Measurements from ENCODE around the gene AIRE. TPM values are rescaled to one million over a fixed set of nuclear protein-coding genes. Genes with fewer than 3 reads are reported as not detected.

Gene AIRE
- total and polyA plus RNA-seq, 7 donors = 0.01 to 0.19 (median 0.11) TPM; not detected in 3

DNA sequence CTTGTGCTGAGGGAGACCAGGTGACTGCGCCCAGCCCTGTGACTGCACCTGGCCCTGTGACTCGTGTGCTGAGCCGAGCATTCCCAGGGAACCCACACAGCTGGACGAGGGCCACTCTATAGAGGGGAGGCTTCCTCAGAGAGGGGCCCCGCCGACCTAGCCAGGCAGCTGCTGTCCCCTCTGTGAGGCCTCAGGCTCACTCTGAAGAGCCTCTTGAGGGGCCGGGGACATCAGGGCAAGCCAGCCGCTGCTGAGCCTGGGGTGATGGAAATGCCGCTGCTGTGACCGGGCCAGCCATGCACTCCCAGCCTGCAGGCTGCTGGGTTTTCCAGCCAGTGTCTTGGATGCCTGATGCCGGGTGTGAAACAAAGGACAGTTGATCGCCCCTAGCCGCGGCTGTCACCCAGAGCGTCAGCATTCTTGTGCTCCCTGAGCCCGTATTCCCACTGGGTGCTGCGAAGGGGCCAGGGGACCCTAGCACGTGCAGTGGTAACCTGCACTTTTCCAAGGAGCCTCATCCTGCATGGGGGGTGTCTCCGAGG, 31.6 kb downstream of the AIRE start:
- intact Hi-C loops (cut with DNase I) = no loop called here
- DNase-seq = no peak
- Histone ChIP-seq H3K4me1 (no peaks in the 10 kb centered on the region), H3K9me3 (no peaks in the 10 kb centered on the region), H3K36me3 (ENCODE audit: insufficient read depth in 1 of 2, low read depth in 1 of 2) (peaks cover 0 to 45% of the 10 kb centered on the region in 2 donors), H3K27ac (no peak overlapping the region), H3K27me3 (ENCODE audit: insufficient read depth in 3 of 3, low read length in 2 of 3) (no peaks in the 10 kb centered on the region), H3K4me3 (no peak overlapping the region)
- TF ChIP-seq, protein P1, sequence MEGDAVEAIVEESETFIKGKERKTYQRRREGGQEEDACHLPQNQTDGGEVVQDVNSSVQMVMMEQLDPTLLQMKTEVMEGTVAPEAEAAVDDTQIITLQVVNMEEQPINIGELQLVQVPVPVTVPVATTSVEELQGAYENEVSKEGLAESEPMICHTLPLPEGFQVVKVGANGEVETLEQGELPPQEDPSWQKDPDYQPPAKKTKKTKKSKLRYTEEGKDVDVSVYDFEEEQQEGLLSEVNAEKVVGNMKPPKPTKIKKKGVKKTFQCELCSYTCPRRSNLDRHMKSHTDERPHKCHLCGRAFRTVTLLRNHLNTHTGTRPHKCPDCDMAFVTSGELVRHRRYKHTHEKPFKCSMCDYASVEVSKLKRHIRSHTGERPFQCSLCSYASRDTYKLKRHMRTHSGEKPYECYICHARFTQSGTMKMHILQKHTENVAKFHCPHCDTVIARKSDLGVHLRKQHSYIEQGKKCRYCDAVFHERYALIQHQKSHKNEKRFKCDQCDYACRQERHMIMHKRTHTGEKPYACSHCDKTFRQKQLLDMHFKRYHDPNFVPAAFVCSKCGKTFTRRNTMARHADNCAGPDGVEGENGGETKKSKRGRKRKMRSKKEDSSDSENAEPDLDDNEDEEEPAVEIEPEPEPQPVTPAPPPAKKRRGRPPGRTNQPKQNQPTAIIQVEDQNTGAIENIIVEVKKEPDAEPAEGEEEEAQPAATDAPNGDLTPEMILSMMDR (IDR thresholded peaks at IDR 0.05) = no peak
- 87 to 91% (median 90%) methylated on average over 19 of the region's 19 CpGs for WGBS, 3 donors
- no peak for ATAC-seq

DNA sequence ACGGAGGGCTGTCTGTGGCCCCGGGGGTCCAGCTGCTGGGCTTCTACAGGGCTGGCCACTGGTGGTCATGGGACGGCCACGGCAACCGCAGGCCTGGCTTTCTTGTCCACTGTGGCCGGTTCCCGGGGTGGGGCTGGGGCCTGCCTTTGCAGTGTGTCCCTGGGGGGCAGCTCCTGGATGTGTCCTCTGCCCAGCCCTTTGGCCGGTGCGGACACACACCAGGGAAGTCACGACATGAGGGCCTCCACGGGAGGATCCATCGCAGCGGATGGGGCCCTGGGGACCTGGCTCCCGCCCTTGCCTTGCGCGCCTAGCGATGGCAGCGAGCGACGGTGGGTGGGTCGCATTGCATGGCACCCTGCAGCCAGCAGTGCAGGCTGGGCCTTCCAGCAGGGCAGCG, 32.2 kb downstream of the AIRE start:
- Histone ChIP-seq H3K4me1 (no peaks in the 10 kb centered on the region), H3K27ac (no peak overlapping the region), H3K9me3 (no peaks in the 10 kb centered on the region), H3K27me3 (ENCODE audit: insufficient read depth in 3 of 3, low read length in 2 of 3) (no peaks in the 10 kb centered on the region), H3K36me3 (ENCODE audit: insufficient read depth in 1 of 2, low read depth in 1 of 2) (peaks cover 0 to 43% of the 10 kb centered on the region in 2 donors), H3K4me3 (no peak overlapping the region)
- intact Hi-C loops (cut with DNase I) = no loop called here
- TF ChIP-seq, protein P1 (IDR thresholded peaks at IDR 0.05) = no peak
- ATAC-seq (no peak), DNase-seq (no peak)
- WGBS, 3 donors = 92 to 94% (median 92%) methylated on average over 21 to 22 of the region's 22 CpGs

DNA sequence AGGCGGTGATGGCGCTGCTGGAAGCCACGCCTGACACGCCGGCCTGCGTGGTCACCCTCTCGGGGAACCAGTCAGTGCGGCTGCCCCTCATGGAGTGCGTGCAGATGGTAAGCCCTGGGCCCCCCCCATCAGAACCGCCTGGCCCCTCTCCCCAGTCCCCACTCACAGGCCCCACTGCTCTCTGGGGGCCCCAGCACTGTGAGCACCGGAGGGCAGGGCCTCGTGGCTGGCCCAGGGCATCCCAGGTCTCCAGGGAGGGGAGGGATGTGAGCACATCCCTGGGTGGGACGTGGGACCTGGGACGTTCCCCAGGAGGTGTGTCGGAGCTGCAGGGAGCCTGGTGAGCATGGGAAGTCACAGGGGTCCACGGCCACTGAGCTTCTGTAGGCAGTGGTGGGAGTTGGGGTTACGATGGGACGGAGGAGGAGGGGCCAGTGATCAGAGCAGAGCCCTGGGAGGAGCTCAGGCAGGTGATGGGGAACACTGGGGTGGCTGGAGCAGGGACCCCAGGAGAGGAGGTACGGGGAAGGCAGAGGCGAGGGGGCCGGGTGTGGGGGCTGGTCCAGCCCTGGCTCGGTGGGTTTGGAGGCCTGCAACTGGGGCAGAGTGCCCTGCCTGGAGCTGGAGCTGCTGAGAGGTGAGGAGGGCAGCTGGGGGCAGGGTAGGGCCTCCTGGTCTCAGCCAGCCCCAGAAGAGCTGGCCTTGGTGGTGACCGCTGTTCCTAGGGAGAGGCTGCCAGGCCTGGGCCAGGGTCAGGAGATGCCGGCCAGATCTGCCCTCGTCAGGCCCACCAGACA, 33.0 kb downstream of the AIRE start:
- intact Hi-C loops (cut with DNase I) = no loop called here
- 94 to 96% (median 96%) methylated on average over 25 of the region's 25 CpGs for WGBS, 3 donors
- ATAC-seq = no peak
- H3K4me3 ChIP-seq = no peak overlapping the region
- no peak overlapping the region for H3K27ac ChIP-seq
- H3K36me3 ChIP-seq (ENCODE audit: insufficient read depth in 1 of 2, low read depth in 1 of 2) = peaks cover 0 to 35% of the 10 kb centered on the region in 2 donors
- no peaks in the 10 kb centered on the region for H3K9me3 ChIP-seq
- H3K27me3 ChIP-seq (ENCODE audit: insufficient read depth in 3 of 3, low read length in 2 of 3) = no peaks in the 10 kb centered on the region
- no peak for DNase-seq
- TF ChIP-seq, protein P1 (IDR thresholded peaks at IDR 0.05) = no peak
- H3K4me1 ChIP-seq = no peaks in the 10 kb centered on the region

DNA sequence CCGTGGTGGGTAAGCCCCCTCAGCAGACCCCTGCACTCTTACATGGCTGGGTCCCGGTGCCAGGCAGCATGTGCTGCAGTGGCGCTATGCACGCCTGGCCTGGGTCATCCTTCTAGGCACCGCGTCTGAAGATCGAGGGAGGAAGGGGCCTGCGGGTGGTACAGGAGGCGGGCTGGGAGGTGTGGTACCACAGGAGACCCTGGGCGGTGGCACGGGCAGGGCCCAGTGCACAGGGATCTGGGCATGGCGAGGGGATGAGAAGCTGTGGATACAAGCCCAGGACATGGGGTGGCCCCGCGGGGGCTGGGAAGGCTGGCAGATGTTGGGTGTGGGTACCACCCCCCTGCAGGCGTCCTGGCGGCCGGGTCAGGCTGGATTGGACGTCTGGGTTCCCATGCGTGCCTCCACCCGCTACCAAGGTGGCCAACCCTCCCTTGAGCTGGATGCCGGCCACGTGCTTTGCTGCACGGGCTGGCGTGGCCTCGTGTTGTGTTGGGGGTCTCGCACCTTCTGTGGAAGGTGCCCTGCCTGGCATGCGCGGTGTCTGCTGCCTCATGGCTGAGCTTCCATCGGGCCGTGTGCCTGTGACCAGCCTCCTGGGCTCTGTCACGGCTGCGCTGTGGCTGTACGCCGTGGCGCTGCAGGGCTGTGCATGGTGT, 33.9 kb downstream of the AIRE start:
- no peak for ATAC-seq
- TF ChIP-seq, protein P1 (IDR thresholded peaks at IDR 0.05) = no peak
- Histone ChIP-seq H3K27me3 (ENCODE audit: insufficient read depth in 3 of 3, low read length in 2 of 3) (no peaks in the 10 kb centered on the region), H3K4me3 (no peak overlapping the region), H3K27ac (no peak overlapping the region), H3K36me3 (ENCODE audit: insufficient read depth in 1 of 2, low read depth in 1 of 2) (peaks cover 0 to 40% of the 10 kb centered on the region in 2 donors), H3K4me1 (no peaks in the 10 kb centered on the region), H3K9me3 (no peaks in the 10 kb centered on the region)
- 93% methylated on average over 31 to 35 of the region's 35 CpGs for WGBS, 3 donors
- no peak for DNase-seq
- intact Hi-C loops (cut with DNase I) = loop anchor here in 1 of 2 donors (10.0 kb wide), 1 partner anchor 65 kb away; no protein-coding TSS in a partner anchor

All from psoas muscle (tissue), 8 donors.